DMS114 treated with DMSO at 0.1 percent for 48 hours (cell line): ENCODE measurements around the gene PIK3CA.

ENCODE experiments used
- DNase-seq: peaks from one replicate; lab custom pipeline; 2025; ENCODE audit not compliant: unreplicated experiment; lab: John Stamatoyannopoulos, UW

PIK3CA gene

GRCh38 chr3:179156775-179157174 is 8.6 kb downstream of the PIK3CA start:
- DNase-seq = no peak

- DNase-seq = no peak
Observed at GRCh38 chr3:179158336-179159039, 10.3 kb downstream of the PIK3CA start.

- DNase-seq = no peak
Observed at GRCh38 chr3:179163503-179163902, 15.3 kb downstream of the PIK3CA start.

GRCh38 chr3:179164857-179165256 is 16.7 kb downstream of the PIK3CA start:
- DNase-seq = no peak

GRCh38 chr3:179166561-179167201 is 18.5 kb downstream of the PIK3CA start:
- no peak for DNase-seq

GRCh38 chr3:179168918-179169317 is 20.8 kb downstream of the PIK3CA start:
- no peak for DNase-seq

GRCh38 chr3:179172546-179172945 is 24.4 kb downstream of the PIK3CA start:
- no peak for DNase-seq

- DNase-seq = no peak
Observed at GRCh38 chr3:179174316-179174715, 26.2 kb downstream of the PIK3CA start.

GRCh38 chr3:179174898-179175297 is 26.7 kb downstream of the PIK3CA start:
- no peak for DNase-seq

- DNase-seq = no peak
Observed at GRCh38 chr3:179175358-179175757, 27.2 kb downstream of the PIK3CA start.

- no peak for DNase-seq
Observed at GRCh38 chr3:179177611-179178010, 29.5 kb downstream of the PIK3CA start.

- no peak for DNase-seq
Observed at GRCh38 chr3:179179256-179179655, 31.1 kb downstream of the PIK3CA start.

- DNase-seq = no peak
Observed at GRCh38 chr3:179179979-179180759, 32.0 kb downstream of the PIK3CA start.

GRCh38 chr3:179181021-179181472 is 32.9 kb downstream of the PIK3CA start:
- DNase-seq = no peak

GRCh38 chr3:179181993-179182551 is 33.9 kb downstream of the PIK3CA start:
- no peak for DNase-seq

GRCh38 chr3:179182902-179183301 is 34.7 kb downstream of the PIK3CA start:
- DNase-seq = no peak

- no peak for DNase-seq
Observed at GRCh38 chr3:179184826-179185225, 36.7 kb downstream of the PIK3CA start.

- DNase-seq = no peak
Observed at GRCh38 chr3:179186426-179186825, 38.3 kb downstream of the PIK3CA start.

- no peak for DNase-seq
Observed at GRCh38 chr3:179189759-179190158, 41.6 kb downstream of the PIK3CA start.

- DNase-seq = no peak
Observed at GRCh38 chr3:179190581-179190980, 42.4 kb downstream of the PIK3CA start.

- DNase-seq = no peak
Observed at GRCh38 chr3:179192542-179192941, 44.4 kb downstream of the PIK3CA start.

- no peak for DNase-seq
Observed at GRCh38 chr3:179194931-179195330, 46.8 kb downstream of the PIK3CA start.
